Neural progenitor cell (in vitro differentiated cells): ENCODE measurements around the gene ADCY2. TPM values are rescaled to one million over a fixed set of nuclear protein-coding genes. Genes with fewer than 3 reads are reported as not detected.
A peak's percentile ranks its signal among the peaks of the same experiment; 100 is the strongest.

Experiments used
- DNase-seq: peaks from one replicate; pipeline ENCODE4 v3.0.0-alpha.2; 2016; ENCODE audit warnings: low spot score
- H2AFZ ChIP-seq: fragments of 200-600 bp; sonication (generic); replicated peaks from 2 replicates; pipeline ENCODE4 v1.6.1; 2016; ENCODE audit warnings: antibody characterized with exemption
- H3F3A ChIP-seq: fragments of 200-600 bp; sonication (generic); 2 replicates; pipeline ENCODE4 v1.6.1; 2016; ENCODE audit warnings: antibody characterized with exemption, low read depth
- H3K27ac ChIP-seq: fragments of 200-600 bp; sonication (generic); 2 replicates; pipeline ENCODE4 v1.5.1; 2016; ENCODE audit warnings: mild to moderate bottlenecking
- H3K27me3 ChIP-seq: fragments of 200-600 bp; sonication (generic); 2 replicates; pipeline ENCODE4 v1.6.1; 2016; ENCODE audit warnings: mild to moderate bottlenecking, moderate library complexity
- H3K36me3 ChIP-seq: fragments of 200-600 bp; sonication (generic); 2 replicates; pipeline ENCODE4 v1.5.1; 2016
- H3K4me1 ChIP-seq: fragments of 200-600 bp; sonication (generic); 2 replicates; pipeline ENCODE4 v1.6.1; 2016; ENCODE audit warnings: mixed run types
- H3K4me2 ChIP-seq: fragments of 200-600 bp; sonication (generic); 2 replicates; pipeline ENCODE4 v1.6.1; 2016
- H3K4me3 ChIP-seq: fragments of 200-600 bp; sonication (generic); 2 replicates; pipeline ENCODE4 v1.5.1; 2016
- H3K79me2 ChIP-seq: fragments of 200-600 bp; sonication (generic); 2 replicates; pipeline ENCODE4 v1.6.1; 2016; ENCODE audit warnings: low read depth
- H3K9ac ChIP-seq: fragments of 200-600 bp; sonication (generic); 2 replicates; pipeline ENCODE4 v1.6.1; 2016
- H3K9me3 ChIP-seq: fragments of 200-600 bp; sonication (generic); 2 replicates; pipeline ENCODE4 v1.5.1; 2016; ENCODE audit warnings: low read depth
- H4K20me1 ChIP-seq: fragments of 200-600 bp; sonication (generic); 2 replicates; pipeline ENCODE4 v1.6.1; 2016; ENCODE audit warnings: low read depth
- H3K27ac Mint-ChIP-seq: 3 replicates; pipeline ENCODE4 v1.8.0; 2021; ENCODE audit warnings: mixed read lengths
- H3K27me3 Mint-ChIP-seq: 2 replicates; pipeline ENCODE4 v1.8.0; 2022; ENCODE audit warnings: low read depth, mild to moderate bottlenecking, inconsistent platforms, moderate library complexity, mixed read lengths; ENCODE audit not compliant: insufficient read depth
- H3K36me3 Mint-ChIP-seq: 3 replicates; pipeline ENCODE4 v1.8.0; 2021; ENCODE audit warnings: mixed read lengths
- H3K4me1 Mint-ChIP-seq: 3 replicates; pipeline ENCODE4 v1.8.0; 2021; ENCODE audit warnings: mixed read lengths
- H3K4me3 Mint-ChIP-seq: 3 replicates; pipeline ENCODE4 v1.8.0; 2021; ENCODE audit warnings: mild to moderate bottlenecking, moderate library complexity, mixed read lengths
- H3K9me3 Mint-ChIP-seq: 3 replicates; pipeline ENCODE4 v1.8.0; 2020; ENCODE audit warnings: mixed read lengths
- EZH2 ChIP-seq: fragments of 200-600 bp; sonication (generic); IDR thresholded peaks from 2 replicates; pipeline ENCODE4 v1.6.1; 2017; ENCODE audit warnings: antibody characterized with exemption, mild to moderate bottlenecking, moderate library complexity
- EZH2phosphoT487 ChIP-seq: fragments of 200-600 bp; sonication (generic); IDR thresholded peaks from 2 replicates; pipeline ENCODE4 v1.6.1; 2017; ENCODE audit warnings: antibody characterized with exemption
- total RNA-seq: library from RNA; depleted of rRNA; stranded (reverse); fragments of >200 nt; gene quantifications from 2 replicates; pipeline ENCODE4 v1.2.3, GENCODE V29; 2015; ENCODE audit warnings: low replicate concordance
- TF ChIP-seq, protein P1 (sequence below): fragments of 200-600 bp; sonication (generic); IDR thresholded peaks from 2 replicates; pipeline ENCODE4 v1.5.1; 2017; ENCODE audit warnings: antibody characterized with exemption, mild to moderate bottlenecking

Gene ADCY2
- total RNA-seq, 1 donor from 2014 or later: 1.2 TPM

DNA sequence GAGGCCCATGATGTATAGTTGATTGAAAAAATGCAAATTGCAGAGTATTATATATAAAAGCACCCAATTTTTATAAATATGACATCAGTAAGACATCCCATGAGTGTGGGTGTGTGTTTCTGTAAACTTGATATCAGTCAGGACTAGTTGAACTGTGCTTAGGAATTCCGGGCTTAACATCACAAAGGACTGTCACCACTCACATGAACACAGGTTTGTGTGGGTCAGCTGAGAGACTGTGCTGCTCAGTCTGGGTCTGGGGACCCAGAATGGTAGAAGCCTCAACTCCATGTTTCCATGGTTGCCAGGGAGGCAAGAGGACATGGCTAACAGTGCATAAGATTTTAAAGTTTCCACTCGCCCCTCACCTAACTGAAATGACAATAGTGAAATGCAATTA, 120.3 kb downstream of the ADCY2 start:
- no peaks in the 10 kb centered on the region for H3K9me3 Mint-ChIP-seq
- H3K4me3 Mint-ChIP-seq: no peak overlapping the region
- Histone ChIP-seq H3K9me3 (no peaks in the 10 kb centered on the region), H3K79me2 (no peaks in the 10 kb centered on the region), H4K20me1 (no peaks in the 10 kb centered on the region), H3K27me3 (no peaks in the 10 kb centered on the region), H3K9ac (no peak overlapping the region), H3K4me1 (no peaks in the 10 kb centered on the region), H3F3A (no peaks in the 10 kb centered on the region), H3K4me2 (no peak overlapping the region), H3K4me3 (no peak overlapping the region), H2AFZ (no peak overlapping the region), H3K27ac (no peak overlapping the region), H3K36me3 (no peaks in the 10 kb centered on the region)
- no peak for DNase-seq
- H3K27ac Mint-ChIP-seq: no peak overlapping the region
- no peaks in the 10 kb centered on the region for H3K36me3 Mint-ChIP-seq
- H3K27me3 Mint-ChIP-seq: peaks cover 6% of the 10 kb centered on the region
- TF ChIP-seq, protein P1, sequence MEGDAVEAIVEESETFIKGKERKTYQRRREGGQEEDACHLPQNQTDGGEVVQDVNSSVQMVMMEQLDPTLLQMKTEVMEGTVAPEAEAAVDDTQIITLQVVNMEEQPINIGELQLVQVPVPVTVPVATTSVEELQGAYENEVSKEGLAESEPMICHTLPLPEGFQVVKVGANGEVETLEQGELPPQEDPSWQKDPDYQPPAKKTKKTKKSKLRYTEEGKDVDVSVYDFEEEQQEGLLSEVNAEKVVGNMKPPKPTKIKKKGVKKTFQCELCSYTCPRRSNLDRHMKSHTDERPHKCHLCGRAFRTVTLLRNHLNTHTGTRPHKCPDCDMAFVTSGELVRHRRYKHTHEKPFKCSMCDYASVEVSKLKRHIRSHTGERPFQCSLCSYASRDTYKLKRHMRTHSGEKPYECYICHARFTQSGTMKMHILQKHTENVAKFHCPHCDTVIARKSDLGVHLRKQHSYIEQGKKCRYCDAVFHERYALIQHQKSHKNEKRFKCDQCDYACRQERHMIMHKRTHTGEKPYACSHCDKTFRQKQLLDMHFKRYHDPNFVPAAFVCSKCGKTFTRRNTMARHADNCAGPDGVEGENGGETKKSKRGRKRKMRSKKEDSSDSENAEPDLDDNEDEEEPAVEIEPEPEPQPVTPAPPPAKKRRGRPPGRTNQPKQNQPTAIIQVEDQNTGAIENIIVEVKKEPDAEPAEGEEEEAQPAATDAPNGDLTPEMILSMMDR: no peak
- TF ChIP-seq EZH2phosphoT487: no peak
- TF ChIP-seq EZH2: no peak
- peaks cover 2% of the 10 kb centered on the region for H3K4me1 Mint-ChIP-seq

DNA sequence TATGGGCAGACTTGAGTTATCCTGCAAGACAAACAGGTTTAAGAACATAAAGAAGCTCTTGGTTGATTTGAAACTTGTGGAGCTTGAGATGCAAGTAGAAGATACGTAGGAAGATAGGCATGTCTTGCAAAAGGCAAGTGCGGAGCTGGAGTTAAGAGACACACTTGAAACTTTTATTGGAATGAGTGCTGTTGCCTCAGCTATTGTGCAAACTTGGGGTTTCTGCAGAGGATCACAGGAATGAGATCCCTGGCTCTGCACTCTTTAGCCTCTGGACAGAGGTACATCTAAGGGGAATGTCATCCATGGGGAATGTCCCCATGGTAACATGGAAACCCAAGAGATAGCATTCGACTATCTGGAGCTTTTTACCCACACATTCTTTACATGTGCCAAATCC, 121.1 kb downstream of the ADCY2 start:
- H4K20me1 ChIP-seq: no peaks in the 10 kb centered on the region
- H3K4me3 ChIP-seq: no peak overlapping the region
- no peak for DNase-seq
- no peaks in the 10 kb centered on the region for H3F3A ChIP-seq
- no peaks in the 10 kb centered on the region for H3K9me3 ChIP-seq
- no peaks in the 10 kb centered on the region for H3K9me3 Mint-ChIP-seq
- no peaks in the 10 kb centered on the region for H3K79me2 ChIP-seq
- no peaks in the 10 kb centered on the region for H3K36me3 Mint-ChIP-seq
- peaks cover 2% of the 10 kb centered on the region for H3K4me1 Mint-ChIP-seq
- no peaks in the 10 kb centered on the region for H3K27me3 ChIP-seq
- no peaks in the 10 kb centered on the region for H3K36me3 ChIP-seq
- H3K4me1 ChIP-seq: no peaks in the 10 kb centered on the region
- no peak overlapping the region for H3K27ac Mint-ChIP-seq
- no peak overlapping the region for H3K9ac ChIP-seq
- H3K4me2 ChIP-seq: no peak overlapping the region
- H3K27me3 Mint-ChIP-seq: peaks cover 6% of the 10 kb centered on the region
- no peak overlapping the region for H3K4me3 Mint-ChIP-seq
- H3K27ac ChIP-seq: no peak overlapping the region
- TF ChIP-seq EZH2: no peak
- no peak overlapping the region for H2AFZ ChIP-seq

DNA sequence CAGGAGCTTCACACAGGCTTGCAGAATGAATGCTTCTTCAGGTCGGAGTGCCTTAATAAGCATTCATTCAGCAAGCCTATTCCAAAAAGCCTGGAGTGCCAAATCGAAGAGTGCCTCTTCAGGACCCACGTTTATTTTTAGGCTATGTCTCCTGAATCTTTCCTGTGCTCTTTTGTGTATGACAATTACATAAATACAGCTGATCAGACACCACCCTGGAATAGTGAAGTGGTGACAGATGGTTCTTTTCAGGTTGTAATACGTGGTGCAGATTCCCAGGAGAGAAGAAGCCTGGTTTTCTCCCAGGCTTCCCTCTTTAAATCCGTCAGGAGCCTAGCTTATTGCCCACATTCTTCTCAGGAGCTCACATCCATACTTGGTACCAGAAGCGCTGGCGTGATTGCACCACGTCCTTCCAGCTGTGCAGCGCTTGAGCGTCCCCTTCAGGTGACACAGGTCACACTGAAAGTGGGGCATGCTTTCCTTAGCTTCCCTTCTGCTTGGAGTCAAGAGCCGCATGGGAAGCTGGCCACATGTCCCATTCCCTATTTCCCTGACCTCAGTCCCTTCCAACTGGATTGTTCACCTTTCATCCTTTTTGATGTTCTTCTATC, 123.1 kb downstream of the ADCY2 start:
- DNase-seq: peak; percentile 55
- no peak for TF ChIP-seq EZH2phosphoT487
- TF ChIP-seq EZH2: no peak
- TF ChIP-seq, protein P1: peak; percentile 53
- Mint-ChIP-seq H3K27ac (no peak overlapping the region), H3K4me1 (peaks cover 2% of the 10 kb centered on the region), H3K36me3 (peaks cover 2% of the 10 kb centered on the region), H3K9me3 (no peaks in the 10 kb centered on the region), H3K27me3 (peaks cover 6% of the 10 kb centered on the region), H3K4me3 (no peak overlapping the region)
- Histone ChIP-seq H3K36me3 (no peaks in the 10 kb centered on the region), H3K9ac (no peak overlapping the region), H2AFZ (no peak overlapping the region), H3K27ac (no peak overlapping the region), H3K79me2 (no peaks in the 10 kb centered on the region), H3K4me1 (no peaks in the 10 kb centered on the region), H3F3A (no peaks in the 10 kb centered on the region), H3K9me3 (no peaks in the 10 kb centered on the region), H3K4me3 (no peak overlapping the region), H3K4me2 (no peak overlapping the region), H3K27me3 (no peaks in the 10 kb centered on the region), H4K20me1 (no peaks in the 10 kb centered on the region)

DNA sequence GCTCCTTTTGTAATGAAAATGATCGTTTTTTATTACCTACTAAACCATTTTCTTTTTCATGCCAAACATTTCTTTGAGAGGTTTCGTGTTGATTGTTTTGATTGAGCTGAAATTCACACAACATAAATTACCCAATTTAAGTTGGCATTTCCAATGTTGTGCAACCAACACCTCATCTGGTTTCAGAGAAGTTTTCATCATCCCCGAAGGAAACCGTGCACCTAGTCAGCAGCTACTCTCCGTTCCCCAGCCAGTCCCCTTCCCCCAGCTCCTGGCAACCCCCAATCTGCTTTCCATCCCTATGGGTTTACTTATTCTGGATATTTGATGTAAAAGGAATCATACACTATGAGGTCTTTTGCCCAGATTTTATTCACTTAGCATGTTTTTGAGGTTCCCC, 123.6 kb downstream of the ADCY2 start:
- no peaks in the 10 kb centered on the region for H3K27me3 ChIP-seq
- H3K4me1 Mint-ChIP-seq: peaks cover 2% of the 10 kb centered on the region
- H3K4me2 ChIP-seq: no peak overlapping the region
- peaks cover 6% of the 10 kb centered on the region for H3K27me3 Mint-ChIP-seq
- TF ChIP-seq, protein P1: no peak
- TF ChIP-seq EZH2 (no peak), EZH2phosphoT487 (no peak)
- no peak overlapping the region for H3K27ac ChIP-seq
- H3K27ac Mint-ChIP-seq: no peak overlapping the region
- DNase-seq: no peak
- no peaks in the 10 kb centered on the region for H3K36me3 ChIP-seq
- H3K9me3 ChIP-seq: no peaks in the 10 kb centered on the region
- no peak overlapping the region for H2AFZ ChIP-seq
- no peaks in the 10 kb centered on the region for H3K79me2 ChIP-seq
- H3F3A ChIP-seq: no peaks in the 10 kb centered on the region
- no peak overlapping the region for H3K4me3 Mint-ChIP-seq
- H3K36me3 Mint-ChIP-seq: peaks cover 2% of the 10 kb centered on the region
- no peaks in the 10 kb centered on the region for H3K4me1 ChIP-seq
- H4K20me1 ChIP-seq: no peaks in the 10 kb centered on the region
- H3K9ac ChIP-seq: no peak overlapping the region
- H3K4me3 ChIP-seq: no peak overlapping the region
- no peaks in the 10 kb centered on the region for H3K9me3 Mint-ChIP-seq
